ENCODE data around the gene SETD2. TPM values are rescaled to one million over a fixed set of nuclear protein-coding genes. Genes with fewer than 3 reads are reported as not detected.

The SETD2 gene
- total and polyA plus RNA-seq, 2 experiments from 2014 or later: 16.7 to 45.2 TPM

DNA sequence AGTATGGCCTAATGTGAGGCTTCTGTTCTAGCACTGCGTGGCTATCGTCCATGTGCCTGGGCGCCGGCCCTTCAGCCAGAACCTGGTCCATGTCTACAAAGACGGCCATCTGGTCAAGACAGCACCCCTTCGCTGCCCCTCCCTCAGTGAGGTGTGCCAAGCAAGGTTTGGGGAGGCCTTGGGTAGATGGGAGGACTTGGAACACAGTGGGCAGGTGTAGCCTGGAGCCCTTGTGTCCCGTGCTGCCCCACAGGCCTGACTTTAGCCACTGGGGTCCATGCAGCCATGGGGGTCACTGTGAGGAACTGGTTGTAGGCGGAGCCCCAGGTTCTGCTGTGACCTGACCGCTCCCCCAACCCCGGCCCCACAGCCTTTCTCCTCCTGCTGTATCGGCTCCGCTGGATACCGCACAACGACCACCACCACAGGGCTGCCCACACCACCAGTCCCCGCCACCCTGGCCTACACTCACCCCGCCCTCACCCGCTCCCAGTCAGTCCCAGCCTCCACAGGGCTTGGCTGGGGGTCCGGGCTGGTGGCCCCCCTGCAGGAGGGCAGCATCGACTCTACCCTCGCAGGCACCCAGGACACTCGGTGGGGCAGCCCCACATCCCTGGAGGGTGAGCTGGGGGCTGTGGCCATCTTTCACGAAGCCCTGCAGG is 167.9 kb downstream of the SETD2 start:
- Histone ChIP-seq H3F3A (replicated peaks; ENCODE audit: low read depth) (no peaks in the 10 kb centered on the region), H3K4me1 (ENCODE audit: insufficient read depth) (no peaks in the 10 kb centered on the region), H3K27ac (ENCODE audit: low read depth) (no peak overlapping the region), H3K9me2 (ENCODE audit: insufficient read depth) (no peaks in the 10 kb centered on the region), H3K79me2 (replicated peaks; ENCODE audit: insufficient read depth) (no peaks in the 10 kb centered on the region), H4K20me1 (replicated peaks; ENCODE audit: insufficient read depth) (no peaks in the 10 kb centered on the region; the same call in 1 of the 2 replicates), H3K4me2 (no peak overlapping the region), H3K36me3 (ENCODE audit: insufficient read depth) (no peaks in the 10 kb centered on the region; the same call in 1 of the 2 replicates), H2AFZ (no peak overlapping the region), H3K4me3 (no peak overlapping the region), H3K27me3 (ENCODE audit: insufficient read depth) (no peaks in the 10 kb centered on the region)
- DNase-seq (ENCODE audit: low spot score) (no peak), ATAC-seq (no peak)
- Mint-ChIP-seq H3K4me3 (no peak overlapping the region), H3K9me3 (no peaks in the 10 kb centered on the region), H3K36me3 (ENCODE audit: low read depth) (peaks cover 6% of the 10 kb centered on the region; the same call in 2 of the 3 replicates), H3K27me3 (ENCODE audit: insufficient read depth, low read depth, poor library complexity) (peaks cover 12% of the 10 kb centered on the region), H3K4me1 (peaks cover 5% of the 10 kb centered on the region; the same call in 2 of the 3 replicates), H3K27ac (no peak overlapping the region)
- TF ChIP-seq POLR2AphosphoS5 (IDR thresholded peaks at IDR 0.05; ENCODE audit: low read depth) (no peak), EZH2 (IDR thresholded peaks at IDR 0.05; ENCODE audit: low read depth, unreplicated experiment) (no peak), JUNB (IDR thresholded peaks at IDR 0.05; ENCODE audit: unreplicated experiment) (no peak), CREB1 (CRISPR knock-in tag; IDR thresholded peaks at IDR 0.05; ENCODE audit: low read depth) (no peak), NANOG (IDR thresholded peaks at IDR 0.05; ENCODE audit: borderline replicate concordance) (no peak), STAT1 (IDR thresholded peaks at IDR 0.05; ENCODE audit: unreplicated experiment) (no peak), EZH2phosphoT487 (IDR thresholded peaks at IDR 0.05; ENCODE audit: unreplicated experiment) (no peak), ZNF114 (CRISPR knock-in tag; IDR thresholded peaks at IDR 0.05) (no peak), ZNF331 (CRISPR knock-in tag; IDR thresholded peaks at IDR 0.05; ENCODE audit: low read depth) (no peak)
- TF ChIP-seq, protein P1, sequence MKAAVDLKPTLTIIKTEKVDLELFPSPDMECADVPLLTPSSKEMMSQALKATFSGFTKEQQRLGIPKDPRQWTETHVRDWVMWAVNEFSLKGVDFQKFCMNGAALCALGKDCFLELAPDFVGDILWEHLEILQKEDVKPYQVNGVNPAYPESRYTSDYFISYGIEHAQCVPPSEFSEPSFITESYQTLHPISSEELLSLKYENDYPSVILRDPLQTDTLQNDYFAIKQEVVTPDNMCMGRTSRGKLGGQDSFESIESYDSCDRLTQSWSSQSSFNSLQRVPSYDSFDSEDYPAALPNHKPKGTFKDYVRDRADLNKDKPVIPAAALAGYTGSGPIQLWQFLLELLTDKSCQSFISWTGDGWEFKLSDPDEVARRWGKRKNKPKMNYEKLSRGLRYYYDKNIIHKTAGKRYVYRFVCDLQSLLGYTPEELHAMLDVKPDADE (IDR thresholded peaks at IDR 0.05): no peak
- TF ChIP-seq, protein P2, sequence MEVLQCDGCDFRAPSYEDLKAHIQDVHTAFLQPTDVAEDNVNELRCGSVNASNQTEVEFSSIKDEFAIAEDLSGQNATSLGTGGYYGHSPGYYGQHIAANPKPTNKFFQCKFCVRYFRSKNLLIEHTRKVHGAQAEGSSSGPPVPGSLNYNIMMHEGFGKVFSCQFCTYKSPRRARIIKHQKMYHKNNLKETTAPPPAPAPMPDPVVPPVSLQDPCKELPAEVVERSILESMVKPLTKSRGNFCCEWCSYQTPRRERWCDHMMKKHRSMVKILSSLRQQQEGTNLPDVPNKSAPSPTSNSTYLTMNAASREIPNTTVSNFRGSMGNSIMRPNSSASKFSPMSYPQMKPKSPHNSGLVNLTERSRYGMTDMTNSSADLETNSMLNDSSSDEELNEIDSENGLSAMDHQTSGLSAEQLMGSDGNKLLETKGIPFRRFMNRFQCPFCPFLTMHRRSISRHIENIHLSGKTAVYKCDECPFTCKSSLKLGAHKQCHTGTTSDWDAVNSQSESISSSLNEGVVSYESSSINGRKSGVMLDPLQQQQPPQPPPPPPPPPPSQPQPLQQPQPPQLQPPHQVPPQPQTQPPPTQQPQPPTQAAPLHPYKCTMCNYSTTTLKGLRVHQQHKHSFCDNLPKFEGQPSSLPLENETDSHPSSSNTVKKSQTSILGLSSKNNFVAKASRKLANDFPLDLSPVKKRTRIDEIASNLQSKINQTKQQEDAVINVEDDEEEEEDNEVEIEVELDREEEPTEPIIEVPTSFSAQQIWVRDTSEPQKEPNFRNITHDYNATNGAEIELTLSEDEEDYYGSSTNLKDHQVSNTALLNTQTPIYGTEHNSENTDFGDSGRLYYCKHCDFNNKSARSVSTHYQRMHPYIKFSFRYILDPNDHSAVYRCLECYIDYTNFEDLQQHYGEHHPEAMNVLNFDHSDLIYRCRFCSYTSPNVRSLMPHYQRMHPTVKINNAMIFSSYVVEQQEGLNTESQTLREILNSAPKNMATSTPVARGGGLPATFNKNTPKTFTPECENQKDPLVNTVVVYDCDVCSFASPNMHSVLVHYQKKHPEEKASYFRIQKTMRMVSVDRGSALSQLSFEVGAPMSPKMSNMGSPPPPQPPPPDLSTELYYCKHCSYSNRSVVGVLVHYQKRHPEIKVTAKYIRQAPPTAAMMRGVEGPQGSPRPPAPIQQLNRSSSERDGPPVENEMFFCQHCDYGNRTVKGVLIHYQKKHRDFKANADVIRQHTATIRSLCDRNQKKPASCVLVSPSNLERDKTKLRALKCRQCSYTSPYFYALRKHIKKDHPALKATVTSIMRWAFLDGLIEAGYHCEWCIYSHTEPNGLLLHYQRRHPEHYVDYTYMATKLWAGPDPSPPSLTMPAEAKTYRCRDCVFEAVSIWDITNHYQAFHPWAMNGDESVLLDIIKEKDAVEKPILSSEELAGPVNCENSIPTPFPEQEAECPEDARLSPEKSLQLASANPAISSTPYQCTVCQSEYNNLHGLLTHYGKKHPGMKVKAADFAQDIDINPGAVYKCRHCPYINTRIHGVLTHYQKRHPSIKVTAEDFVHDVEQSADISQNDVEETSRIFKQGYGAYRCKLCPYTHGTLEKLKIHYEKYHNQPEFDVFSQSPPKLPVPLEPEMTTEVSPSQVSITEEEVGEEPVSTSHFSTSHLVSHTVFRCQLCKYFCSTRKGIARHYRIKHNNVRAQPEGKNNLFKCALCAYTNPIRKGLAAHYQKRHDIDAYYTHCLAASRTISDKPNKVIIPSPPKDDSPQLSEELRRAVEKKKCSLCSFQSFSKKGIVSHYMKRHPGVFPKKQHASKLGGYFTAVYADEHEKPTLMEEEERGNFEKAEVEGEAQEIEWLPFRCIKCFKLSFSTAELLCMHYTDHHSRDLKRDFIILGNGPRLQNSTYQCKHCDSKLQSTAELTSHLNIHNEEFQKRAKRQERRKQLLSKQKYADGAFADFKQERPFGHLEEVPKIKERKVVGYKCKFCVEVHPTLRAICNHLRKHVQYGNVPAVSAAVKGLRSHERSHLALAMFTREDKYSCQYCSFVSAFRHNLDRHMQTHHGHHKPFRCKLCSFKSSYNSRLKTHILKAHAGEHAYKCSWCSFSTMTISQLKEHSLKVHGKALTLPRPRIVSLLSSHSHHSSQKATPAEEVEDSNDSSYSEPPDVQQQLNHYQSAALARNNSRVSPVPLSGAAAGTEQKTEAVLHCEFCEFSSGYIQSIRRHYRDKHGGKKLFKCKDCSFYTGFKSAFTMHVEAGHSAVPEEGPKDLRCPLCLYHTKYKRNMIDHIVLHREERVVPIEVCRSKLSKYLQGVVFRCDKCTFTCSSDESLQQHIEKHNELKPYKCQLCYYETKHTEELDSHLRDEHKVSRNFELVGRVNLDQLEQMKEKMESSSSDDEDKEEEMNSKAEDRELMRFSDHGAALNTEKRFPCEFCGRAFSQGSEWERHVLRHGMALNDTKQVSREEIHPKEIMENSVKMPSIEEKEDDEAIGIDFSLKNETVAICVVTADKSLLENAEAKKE (CRISPR knock-in tag; IDR thresholded peaks at IDR 0.05): no peak
- TF ChIP-seq, protein P3, sequence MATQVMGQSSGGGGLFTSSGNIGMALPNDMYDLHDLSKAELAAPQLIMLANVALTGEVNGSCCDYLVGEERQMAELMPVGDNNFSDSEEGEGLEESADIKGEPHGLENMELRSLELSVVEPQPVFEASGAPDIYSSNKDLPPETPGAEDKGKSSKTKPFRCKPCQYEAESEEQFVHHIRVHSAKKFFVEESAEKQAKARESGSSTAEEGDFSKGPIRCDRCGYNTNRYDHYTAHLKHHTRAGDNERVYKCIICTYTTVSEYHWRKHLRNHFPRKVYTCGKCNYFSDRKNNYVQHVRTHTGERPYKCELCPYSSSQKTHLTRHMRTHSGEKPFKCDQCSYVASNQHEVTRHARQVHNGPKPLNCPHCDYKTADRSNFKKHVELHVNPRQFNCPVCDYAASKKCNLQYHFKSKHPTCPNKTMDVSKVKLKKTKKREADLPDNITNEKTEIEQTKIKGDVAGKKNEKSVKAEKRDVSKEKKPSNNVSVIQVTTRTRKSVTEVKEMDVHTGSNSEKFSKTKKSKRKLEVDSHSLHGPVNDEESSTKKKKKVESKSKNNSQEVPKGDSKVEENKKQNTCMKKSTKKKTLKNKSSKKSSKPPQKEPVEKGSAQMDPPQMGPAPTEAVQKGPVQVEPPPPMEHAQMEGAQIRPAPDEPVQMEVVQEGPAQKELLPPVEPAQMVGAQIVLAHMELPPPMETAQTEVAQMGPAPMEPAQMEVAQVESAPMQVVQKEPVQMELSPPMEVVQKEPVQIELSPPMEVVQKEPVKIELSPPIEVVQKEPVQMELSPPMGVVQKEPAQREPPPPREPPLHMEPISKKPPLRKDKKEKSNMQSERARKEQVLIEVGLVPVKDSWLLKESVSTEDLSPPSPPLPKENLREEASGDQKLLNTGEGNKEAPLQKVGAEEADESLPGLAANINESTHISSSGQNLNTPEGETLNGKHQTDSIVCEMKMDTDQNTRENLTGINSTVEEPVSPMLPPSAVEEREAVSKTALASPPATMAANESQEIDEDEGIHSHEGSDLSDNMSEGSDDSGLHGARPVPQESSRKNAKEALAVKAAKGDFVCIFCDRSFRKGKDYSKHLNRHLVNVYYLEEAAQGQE (IDR thresholded peaks at IDR 0.05; ENCODE audit: unreplicated experiment): no peak
- TF ChIP-seq, protein P4, sequence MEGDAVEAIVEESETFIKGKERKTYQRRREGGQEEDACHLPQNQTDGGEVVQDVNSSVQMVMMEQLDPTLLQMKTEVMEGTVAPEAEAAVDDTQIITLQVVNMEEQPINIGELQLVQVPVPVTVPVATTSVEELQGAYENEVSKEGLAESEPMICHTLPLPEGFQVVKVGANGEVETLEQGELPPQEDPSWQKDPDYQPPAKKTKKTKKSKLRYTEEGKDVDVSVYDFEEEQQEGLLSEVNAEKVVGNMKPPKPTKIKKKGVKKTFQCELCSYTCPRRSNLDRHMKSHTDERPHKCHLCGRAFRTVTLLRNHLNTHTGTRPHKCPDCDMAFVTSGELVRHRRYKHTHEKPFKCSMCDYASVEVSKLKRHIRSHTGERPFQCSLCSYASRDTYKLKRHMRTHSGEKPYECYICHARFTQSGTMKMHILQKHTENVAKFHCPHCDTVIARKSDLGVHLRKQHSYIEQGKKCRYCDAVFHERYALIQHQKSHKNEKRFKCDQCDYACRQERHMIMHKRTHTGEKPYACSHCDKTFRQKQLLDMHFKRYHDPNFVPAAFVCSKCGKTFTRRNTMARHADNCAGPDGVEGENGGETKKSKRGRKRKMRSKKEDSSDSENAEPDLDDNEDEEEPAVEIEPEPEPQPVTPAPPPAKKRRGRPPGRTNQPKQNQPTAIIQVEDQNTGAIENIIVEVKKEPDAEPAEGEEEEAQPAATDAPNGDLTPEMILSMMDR (conservative IDR thresholded peaks at IDR 0.05; ENCODE audit: low read depth in 2 of 2): no peak

Data from GM23338 (cell line).